ENCODE measurements around the gene LRRC25. TPM values are rescaled to one million over a fixed set of nuclear protein-coding genes. Genes with fewer than 3 reads are reported as not detected.
"Not testable (repeated sequence)": the region's sequence is repeated elsewhere in the genome, so short reads cannot be mapped to it uniquely, and the experiment has no call there.

The LRRC25 gene
- total RNA-seq, 1 experiment from 2014 or later: not detected

GRCh38 chr19:18380843-18381242 lies 16.6 kb downstream of the LRRC25 start:
- no peak for DNase-seq
- no peaks in the 10 kb centered on the region for H3K36me3 ChIP-seq
- no peaks in the 10 kb centered on the region for H3K9me3 ChIP-seq
- H3K27me3 ChIP-seq: no peaks in the 10 kb centered on the region
- H3K4me3 ChIP-seq: no peak overlapping the region

- peak; percentile 99 for DNase-seq
- no peaks in the 10 kb centered on the region for H3K36me3 ChIP-seq
- H3K4me3 ChIP-seq: no peak overlapping the region
- H3K9me3 ChIP-seq: no peaks in the 10 kb centered on the region
- H3K27me3 ChIP-seq: no peaks in the 10 kb centered on the region
These were observed 17.3 kb downstream of the LRRC25 start for GRCh38 chr19:18379803-18380747.

DNA sequence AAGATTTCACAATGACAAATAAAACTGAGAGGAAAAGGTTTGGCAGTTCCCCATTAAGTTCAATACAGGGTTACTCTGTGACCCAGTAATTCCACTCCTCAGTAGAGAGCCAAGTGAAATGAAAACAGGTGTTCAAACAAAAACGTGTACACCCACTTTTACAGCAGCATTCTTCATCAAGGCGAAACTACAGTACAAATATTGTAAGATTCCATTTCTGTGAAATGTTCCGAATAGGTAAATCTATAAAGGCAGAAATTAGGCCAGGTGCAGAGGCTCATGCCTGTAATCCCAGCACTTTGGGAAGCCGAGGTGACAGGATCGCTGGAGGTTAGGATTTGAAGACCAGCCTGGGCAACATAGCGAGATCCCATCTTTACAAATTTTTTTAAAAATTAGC lies 20.4 kb downstream of the LRRC25 start:
- DNase-seq: no peak
- Histone ChIP-seq H3K4me3 (no peak overlapping the region), H3K36me3 (no peaks in the 10 kb centered on the region), H3K27me3 (no peaks in the 10 kb centered on the region), H3K9me3 (no peaks in the 10 kb centered on the region)

- Histone ChIP-seq H3K9me3 (no peaks in the 10 kb centered on the region), H3K4me3 (no peak overlapping the region), H3K36me3 (no peaks in the 10 kb centered on the region), H3K27me3 (no peaks in the 10 kb centered on the region)
- peak; percentile 99 for DNase-seq
These were observed 23.4 kb downstream of the LRRC25 start for GRCh38 chr19:18373892-18374629.

GRCh38 chr19:18373407-18373891 lies 24.0 kb downstream of the LRRC25 start:
- H3K4me3 ChIP-seq: no peak overlapping the region
- no peaks in the 10 kb centered on the region for H3K36me3 ChIP-seq
- no peaks in the 10 kb centered on the region for H3K27me3 ChIP-seq
- DNase-seq: no peak
- H3K9me3 ChIP-seq: no peaks in the 10 kb centered on the region

DNA sequence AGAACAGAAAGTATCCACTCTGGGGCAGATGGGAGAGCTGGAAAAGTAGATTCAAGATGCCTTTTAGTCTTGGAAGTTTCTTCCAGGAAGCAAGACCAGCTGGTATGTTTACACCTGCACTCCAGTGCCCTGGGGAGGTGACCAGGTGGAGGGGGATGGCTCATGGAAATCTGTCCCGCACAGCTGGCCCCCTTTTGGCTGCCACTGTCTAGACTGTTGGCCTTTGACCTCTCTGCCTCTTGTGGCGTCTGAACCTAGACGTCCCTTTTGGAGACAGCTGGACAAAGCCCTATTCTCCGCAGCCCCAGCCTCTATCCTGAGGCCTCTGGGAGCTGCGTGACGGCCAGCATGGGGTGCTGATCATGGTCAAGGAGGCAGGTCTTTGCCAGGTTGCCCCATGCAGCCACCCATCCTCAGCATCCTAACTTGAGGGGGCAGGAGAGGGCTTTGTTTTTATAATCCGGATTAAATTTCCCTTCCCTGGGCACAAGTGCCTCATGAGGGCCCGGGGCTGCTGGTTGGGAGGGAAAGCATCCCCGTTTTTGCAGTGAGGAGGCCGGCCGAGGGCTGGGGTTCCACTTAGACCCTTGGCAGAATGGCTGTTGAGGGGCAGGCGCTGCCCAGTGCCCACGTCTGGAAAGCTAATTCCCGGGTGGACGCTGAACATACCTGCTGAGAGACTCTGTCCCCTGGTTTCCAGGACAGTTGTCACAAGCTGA lies 28.8 kb downstream of the LRRC25 start:
- Histone ChIP-seq H3K27me3 (no peaks in the 10 kb centered on the region), H3K4me3 (no peak overlapping the region), H3K9me3 (no peaks in the 10 kb centered on the region), H3K36me3 (peaks cover under 1% of the 10 kb centered on the region; the same call in 1 of the 2 replicates)
- no peak for DNase-seq

- Histone ChIP-seq H3K27me3 (no peaks in the 10 kb centered on the region), H3K4me3 (no peak overlapping the region), H3K9me3 (no peaks in the 10 kb centered on the region), H3K36me3 (peaks cover 3% of the 10 kb centered on the region; the same call in 1 of the 2 replicates)
- DNase-seq: no peak
These were observed 31.4 kb downstream of the LRRC25 start for GRCh38 chr19:18366021-18366435.

DNA sequence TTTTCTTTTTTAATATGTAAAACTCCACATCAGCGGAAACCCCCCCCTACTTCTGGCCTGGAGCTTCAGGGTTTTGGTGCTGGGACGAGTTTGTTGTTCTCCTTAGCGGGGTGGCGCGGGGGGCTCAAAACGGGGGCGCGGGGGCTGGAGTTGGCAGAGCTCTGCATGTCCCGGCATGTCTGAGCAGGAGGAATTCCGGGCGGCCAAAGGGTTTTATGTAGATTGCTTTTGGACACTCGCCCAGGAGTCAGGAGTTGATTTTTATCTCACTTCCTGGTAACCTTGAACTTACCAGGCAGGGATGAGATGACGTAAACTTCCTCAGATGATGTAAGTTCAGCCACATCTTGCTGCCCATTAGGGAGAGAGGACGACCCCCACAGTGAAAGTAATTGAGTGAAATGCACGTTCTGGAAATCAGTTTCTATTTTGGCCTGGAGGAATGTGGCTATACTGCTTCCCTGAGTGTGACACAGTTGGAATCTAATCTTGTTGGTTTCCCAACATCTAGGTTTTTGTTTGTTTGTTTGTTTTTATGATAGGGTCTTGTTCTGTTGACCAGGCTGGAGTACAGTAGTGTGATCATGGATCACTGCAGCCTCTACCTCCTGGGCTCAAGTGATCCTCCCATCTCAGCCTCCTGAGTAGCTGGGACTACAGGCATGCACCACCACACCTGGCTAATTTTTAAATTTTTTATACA lies 32.4 kb downstream of the LRRC25 start:
- H3K9me3 ChIP-seq: no peaks in the 10 kb centered on the region

DNA sequence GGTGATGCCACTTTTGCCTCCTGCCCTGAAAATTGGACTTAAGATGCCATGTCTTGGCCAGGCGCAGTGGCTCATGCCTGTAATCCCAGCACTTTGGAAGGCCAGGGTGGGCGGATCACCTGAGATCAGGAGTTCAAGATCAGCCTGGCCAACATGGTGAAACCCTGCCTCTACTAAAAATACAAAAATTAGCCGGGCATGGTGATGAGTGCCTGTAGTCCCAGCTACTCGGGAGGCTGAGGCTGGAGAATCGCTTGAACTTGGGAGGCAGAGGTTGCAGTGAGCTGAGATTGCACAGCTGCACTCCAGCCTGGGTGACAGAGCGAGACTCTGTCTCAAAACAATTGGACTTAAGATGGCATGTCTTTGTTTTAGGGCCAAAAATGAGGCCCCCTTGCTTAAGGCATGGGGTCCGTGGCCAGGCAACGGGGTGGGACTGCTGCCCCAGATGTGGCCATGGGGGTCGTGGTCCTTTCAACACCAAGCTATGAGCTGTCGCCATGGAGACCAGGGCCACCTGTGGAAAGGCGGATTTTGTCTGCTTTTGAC lies 33.1 kb downstream of the LRRC25 start:
- not testable (repeated sequence) for H3K4me3 ChIP-seq, DNase-seq, H3K9me3 ChIP-seq, H3K36me3 ChIP-seq, H3K27me3 ChIP-seq

More for the DNA sequence above, 32.4 kb downstream of the LRRC25 start:
- no peaks in the 10 kb centered on the region for H3K27me3 ChIP-seq
- peak; percentile 79 for DNase-seq
- H3K4me3 ChIP-seq: no peak overlapping the region
- H3K36me3 ChIP-seq: peaks cover 3% of the 10 kb centered on the region; the same call in 1 of the 2 replicates

- Histone ChIP-seq H3K4me3 (no peak overlapping the region), H3K27me3 (no peaks in the 10 kb centered on the region), H3K9me3 (no peaks in the 10 kb centered on the region), H3K36me3 (peaks cover 3% of the 10 kb centered on the region; the same call in 1 of the 2 replicates)
- DNase-seq: no peak
These were observed 33.6 kb downstream of the LRRC25 start for GRCh38 chr19:18363787-18364186.

DNA sequence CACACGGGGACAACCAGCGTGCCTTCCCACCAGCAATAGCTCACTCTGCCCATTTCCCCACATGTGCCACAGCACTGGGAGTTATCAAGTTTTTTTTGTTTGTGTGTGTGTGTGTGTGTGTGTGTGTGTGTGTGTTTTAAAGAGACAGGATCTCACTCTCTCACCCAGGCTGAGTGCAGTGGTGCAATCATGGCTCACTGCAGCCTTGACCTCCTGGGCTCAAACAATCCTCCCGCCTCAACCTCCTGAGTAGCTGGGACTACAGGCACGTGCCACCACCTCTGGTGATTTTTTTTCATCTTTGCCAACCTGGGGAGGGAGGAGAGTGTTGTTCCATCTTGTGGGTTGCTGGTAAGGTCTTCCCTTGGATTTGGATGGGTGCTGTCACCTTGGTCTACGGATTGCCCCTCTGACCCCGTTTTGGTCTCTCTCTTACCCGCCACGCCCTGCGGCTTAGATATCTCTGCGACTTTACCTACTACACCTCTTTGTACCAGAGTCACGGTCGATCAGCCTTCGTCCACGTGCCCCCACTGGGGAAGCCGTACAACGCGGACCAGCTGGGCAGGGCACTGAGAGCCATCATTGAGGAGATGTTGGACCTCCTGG lies 34.4 kb downstream of the LRRC25 start:
- Histone ChIP-seq H3K9me3 (no peaks in the 10 kb centered on the region), H3K4me3 (no peak overlapping the region), H3K27me3 (no peaks in the 10 kb centered on the region), H3K36me3 (peaks cover 3% of the 10 kb centered on the region; the same call in 1 of the 2 replicates)
- no peak for DNase-seq

DNA sequence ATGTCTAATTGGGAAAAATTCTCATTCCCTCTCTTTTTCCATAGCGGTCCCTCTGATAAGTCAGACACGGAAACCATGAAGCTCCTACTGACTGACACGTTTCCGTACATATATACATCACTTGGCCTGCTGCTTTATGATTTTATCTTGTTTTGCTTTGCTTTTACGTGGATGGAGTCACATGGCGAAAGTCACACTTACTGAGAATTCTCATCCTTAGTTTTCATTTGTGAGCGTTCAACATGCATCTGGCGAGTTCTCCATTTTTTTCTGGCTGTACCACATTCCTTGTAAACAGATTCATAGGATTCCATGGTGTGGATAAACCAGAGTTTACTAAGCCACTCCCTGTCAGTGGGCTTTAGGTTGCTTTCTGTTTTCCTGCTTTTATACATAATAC lies 35.8 kb downstream of the LRRC25 start:
- Histone ChIP-seq H3K9me3 (peaks cover 5% of the 10 kb centered on the region), H3K27me3 (no peaks in the 10 kb centered on the region), H3K36me3 (peaks cover 8% of the 10 kb centered on the region), H3K4me3 (no peak overlapping the region)
- no peak for DNase-seq

DNA sequence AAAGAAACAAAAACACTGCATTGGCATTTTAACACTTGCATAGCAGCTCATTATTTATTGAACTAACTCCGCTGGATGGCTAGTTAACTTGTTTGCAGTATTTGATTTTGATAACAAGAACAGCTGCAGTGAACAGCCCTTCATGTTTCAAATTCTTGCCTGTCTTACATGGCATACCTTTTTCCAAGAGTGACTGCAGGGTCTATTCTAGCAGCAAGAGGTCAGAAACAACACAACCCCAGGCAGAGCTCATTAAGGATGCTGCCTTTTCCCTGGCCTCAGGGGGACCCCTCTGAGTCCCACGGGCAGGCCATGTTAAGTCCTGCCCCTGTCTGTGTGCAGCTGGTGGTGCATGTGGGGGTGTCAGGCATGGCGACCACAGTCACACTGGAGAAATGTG lies 40.4 kb downstream of the LRRC25 start:
- Histone ChIP-seq H3K9me3 (peaks cover 7% of the 10 kb centered on the region), H3K27me3 (no peaks in the 10 kb centered on the region), H3K36me3 (peaks cover 15% of the 10 kb centered on the region), H3K4me3 (no peak overlapping the region)
- no peak for DNase-seq

DNA sequence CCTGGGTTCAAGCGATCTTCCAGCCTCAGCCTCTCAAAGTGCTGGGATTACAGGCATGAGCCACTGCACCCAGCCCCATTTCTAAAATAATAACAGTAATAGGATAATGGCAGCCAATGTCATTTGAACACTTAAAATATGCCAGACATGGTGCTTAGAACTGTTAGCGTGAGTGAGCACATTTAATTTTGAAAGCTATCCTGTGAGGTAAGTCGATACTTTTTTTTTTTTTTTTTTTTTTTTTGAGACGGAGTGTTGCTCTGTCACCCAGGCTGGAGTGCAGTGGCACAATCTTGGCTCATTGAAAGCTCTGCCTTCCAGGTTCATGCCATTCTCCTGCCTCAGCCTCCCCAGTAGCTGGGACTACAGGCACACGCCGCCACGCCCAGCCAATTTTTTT lies 42.7 kb downstream of the LRRC25 start:
- not testable (repeated sequence) for H3K4me3 ChIP-seq, DNase-seq, H3K9me3 ChIP-seq, H3K27me3 ChIP-seq
- H3K36me3 ChIP-seq: peaks cover 15% of the 10 kb centered on the region

- H3K4me3 ChIP-seq: no peak overlapping the region
These were observed 43.9 kb downstream of the LRRC25 start for GRCh38 chr19:18353378-18354005.

More at GRCh38 chr19:18353378-18354005, 43.9 kb downstream of the LRRC25 start:
- H3K36me3 ChIP-seq: peaks cover 15% of the 10 kb centered on the region
- H3K9me3 ChIP-seq: peaks cover 7% of the 10 kb centered on the region
- DNase-seq: no peak
- no peaks in the 10 kb centered on the region for H3K27me3 ChIP-seq

Data from MG63 (cell line).